Activated CD8-positive, alpha-beta memory T cell treated with anti-CD3 and anti-CD28 coated beads for 4 hours (primary cell): Measurements from ENCODE around the gene EFNB2.

Experiments used
- DNase-seq, 2 donors: peaks; one replicate each; pipeline ENCODE4 v3.0.0-alpha.2; 2020; ENCODE audit warnings: low read depth in 2 of 2

The EFNB2 gene

GRCh38 chr13:106500445-106500844 lies 35.0 kb downstream of the EFNB2 start:
- DNase-seq = no peak

GRCh38 chr13:106499896-106500295 lies 35.6 kb downstream of the EFNB2 start:
- no peak for DNase-seq

GRCh38 chr13:106499113-106499512 lies 36.3 kb downstream of the EFNB2 start:
- no peak for DNase-seq

GRCh38 chr13:106498571-106498970 lies 36.9 kb downstream of the EFNB2 start:
- no peak for DNase-seq

- DNase-seq = no peak
Observed at GRCh38 chr13:106498158-106498557, 37.3 kb downstream of the EFNB2 start.

- no peak for DNase-seq
Observed at GRCh38 chr13:106497079-106497478, 38.4 kb downstream of the EFNB2 start.

- no peak for DNase-seq
Observed at GRCh38 chr13:106496072-106496997, 39.1 kb downstream of the EFNB2 start.

- DNase-seq = no peak
Observed at GRCh38 chr13:106494936-106495335, 40.5 kb downstream of the EFNB2 start.

GRCh38 chr13:106494506-106494905 lies 41.0 kb downstream of the EFNB2 start:
- DNase-seq = no peak

GRCh38 chr13:106493533-106494220 lies 41.8 kb downstream of the EFNB2 start:
- no peak for DNase-seq

GRCh38 chr13:106492588-106493475 lies 42.6 kb downstream of the EFNB2 start:
- DNase-seq = no peak

- no peak for DNase-seq
Observed at GRCh38 chr13:106491928-106492587, 43.4 kb downstream of the EFNB2 start.

GRCh38 chr13:106491463-106491862 lies 44.0 kb downstream of the EFNB2 start:
- DNase-seq = no peak

GRCh38 chr13:106490569-106491321 lies 44.7 kb downstream of the EFNB2 start:
- DNase-seq = no peak

GRCh38 chr13:106489849-106490568 lies 45.5 kb downstream of the EFNB2 start:
- no peak for DNase-seq

- DNase-seq = no peak
Observed at GRCh38 chr13:106488686-106489085, 46.8 kb downstream of the EFNB2 start.

- DNase-seq = no peak
Observed at GRCh38 chr13:106488076-106488475, 47.4 kb downstream of the EFNB2 start.

- DNase-seq = no peak
Observed at GRCh38 chr13:106487129-106487528, 48.3 kb downstream of the EFNB2 start.

- DNase-seq = no peak
Observed at GRCh38 chr13:106486287-106486686, 49.2 kb downstream of the EFNB2 start.
